GM19240 (cell line): Measurements from ENCODE around the gene NDUFAF5.

Experiments used
- DNase-seq: peaks from one replicate; pipeline ENCODE4 v3.0.0; 2011; ENCODE audit warnings: low spot score; ENCODE audit not compliant: insufficient read length

Gene NDUFAF5

GRCh38 chr20:13870170-13870748, 85.4 kb downstream of the NDUFAF5 start:
- no peak for DNase-seq
